ENCODE data around the gene HDAC4.

Gene HDAC4

DNA sequence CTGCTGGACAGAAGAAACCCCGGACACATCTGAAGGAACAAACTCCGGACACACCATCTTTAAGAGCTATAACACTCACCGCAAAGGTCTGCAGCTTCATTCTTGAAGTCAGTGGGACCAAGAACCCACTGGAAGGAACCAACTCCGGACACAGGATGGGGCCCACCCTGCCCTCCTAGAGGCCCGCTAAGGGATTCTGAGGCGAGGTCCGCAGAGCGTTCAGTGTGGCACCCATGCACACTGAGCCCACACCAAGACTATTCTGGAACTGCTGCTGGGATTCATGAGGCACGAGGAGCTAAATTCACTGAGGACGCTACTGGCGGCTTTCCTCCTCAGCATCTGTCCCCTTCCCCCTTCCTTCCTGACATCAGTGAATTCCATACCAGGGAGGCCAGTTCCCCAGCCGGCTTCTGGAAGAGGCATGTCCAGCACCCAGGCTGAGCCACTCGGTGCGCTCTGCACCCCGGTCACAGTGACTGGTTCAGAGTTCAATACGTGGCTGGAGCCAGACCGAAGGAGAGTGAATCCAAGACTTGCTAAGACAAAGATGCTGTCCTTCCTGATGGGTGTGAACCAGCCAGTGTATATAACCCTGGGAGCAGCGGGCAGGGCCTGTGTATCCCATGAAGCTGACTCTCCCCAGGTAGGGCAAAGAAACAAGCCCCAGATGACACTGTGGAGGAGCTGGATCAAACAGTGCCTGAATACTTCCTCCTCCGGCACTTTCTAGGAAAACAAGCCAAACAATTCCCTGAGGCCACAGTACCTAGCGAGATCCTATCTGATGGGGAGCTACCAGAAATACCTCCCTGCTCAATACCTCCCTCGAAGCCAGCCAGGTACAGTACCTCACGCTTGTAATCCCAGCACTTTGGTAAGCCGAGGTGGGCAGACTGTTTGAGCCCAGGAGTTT, 11.1 kb downstream of the HDAC4 start:
- H3K27me3 Mint-ChIP-seq = no peaks in the 10 kb centered on the region
- no peak overlapping the region for H3K27ac Mint-ChIP-seq
- DNase-seq (no peak), ATAC-seq (replicated peaks) (no peak)
- peaks cover 18% of the 10 kb centered on the region for H3K36me3 Mint-ChIP-seq (ENCODE audit: insufficient read depth)
- H3K4me1 Mint-ChIP-seq (ENCODE audit: low read depth in 2 of 2) = peaks cover 8% of the 10 kb centered on the region in 2 donors
- no peaks in the 10 kb centered on the region for H3K9me3 Mint-ChIP-seq
- H3K4me3 Mint-ChIP-seq = no peak overlapping the region

DNA sequence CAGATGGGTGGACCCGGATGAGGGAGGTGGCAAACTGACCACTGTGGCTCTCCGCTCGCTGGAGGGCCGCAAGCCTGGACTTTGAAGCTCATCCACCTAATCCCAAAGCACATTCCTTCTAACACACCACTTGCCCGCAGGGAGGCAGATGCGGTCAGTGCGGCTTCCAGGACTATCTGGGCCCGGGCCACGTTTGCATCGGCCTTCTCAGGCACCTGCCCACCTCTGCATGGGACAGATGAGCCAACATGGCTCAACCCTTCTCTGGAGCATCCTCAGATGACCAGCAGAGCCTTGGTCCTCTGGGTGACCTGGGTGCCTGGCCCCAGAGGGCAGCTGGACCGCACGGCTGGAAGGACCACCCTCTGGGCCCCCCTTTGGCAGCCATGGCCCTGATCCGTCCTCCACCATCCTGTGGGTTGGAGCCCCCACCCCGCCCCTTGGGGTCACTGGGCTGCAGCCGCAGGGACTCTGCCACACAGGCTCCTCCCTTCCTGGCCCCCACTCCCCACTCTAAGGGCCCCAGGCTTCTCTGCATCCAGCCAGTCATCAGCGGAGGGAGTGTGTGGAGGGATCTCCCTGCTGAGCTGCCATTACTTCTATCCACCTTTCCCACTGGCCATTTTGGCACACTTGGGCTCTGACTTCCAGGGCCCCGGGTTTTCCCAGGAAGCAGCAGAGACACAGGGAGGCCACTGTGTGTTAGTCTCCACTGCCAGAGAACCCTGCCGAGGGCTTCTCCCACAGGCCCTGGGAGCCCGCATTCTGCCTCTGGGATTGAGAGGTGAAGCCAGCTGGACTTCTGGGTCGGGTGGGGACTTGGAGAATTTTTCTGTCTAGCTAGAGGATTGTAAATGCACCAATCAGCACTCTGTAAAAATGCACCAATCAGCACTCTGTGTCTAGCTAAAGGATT, 12.3 kb downstream of the HDAC4 start:
- Mint-ChIP-seq H3K36me3 (ENCODE audit: insufficient read depth) (peaks cover 21% of the 10 kb centered on the region), H3K27me3 (no peaks in the 10 kb centered on the region), H3K4me3 (no peak overlapping the region), H3K9me3 (no peaks in the 10 kb centered on the region), H3K4me1 (ENCODE audit: low read depth in 2 of 2) (peaks cover 0 to 8% of the 10 kb centered on the region in 2 donors), H3K27ac (no peak overlapping the region)
- DNase-seq = no peak
- no peak for ATAC-seq (replicated peaks)

- Mint-ChIP-seq H3K27ac (no peak overlapping the region), H3K4me3 (no peak overlapping the region), H3K4me1 (ENCODE audit: low read depth in 2 of 2) (peaks cover 0 to 9% of the 10 kb centered on the region in 2 donors), H3K27me3 (no peaks in the 10 kb centered on the region), H3K36me3 (ENCODE audit: insufficient read depth) (peaks cover 21% of the 10 kb centered on the region), H3K9me3 (no peaks in the 10 kb centered on the region)
- DNase-seq (no peak), ATAC-seq (replicated peaks) (no peak)
These were observed 13.0 kb downstream of the HDAC4 start for GRCh38 chr2:239387811-239388210.

DNA sequence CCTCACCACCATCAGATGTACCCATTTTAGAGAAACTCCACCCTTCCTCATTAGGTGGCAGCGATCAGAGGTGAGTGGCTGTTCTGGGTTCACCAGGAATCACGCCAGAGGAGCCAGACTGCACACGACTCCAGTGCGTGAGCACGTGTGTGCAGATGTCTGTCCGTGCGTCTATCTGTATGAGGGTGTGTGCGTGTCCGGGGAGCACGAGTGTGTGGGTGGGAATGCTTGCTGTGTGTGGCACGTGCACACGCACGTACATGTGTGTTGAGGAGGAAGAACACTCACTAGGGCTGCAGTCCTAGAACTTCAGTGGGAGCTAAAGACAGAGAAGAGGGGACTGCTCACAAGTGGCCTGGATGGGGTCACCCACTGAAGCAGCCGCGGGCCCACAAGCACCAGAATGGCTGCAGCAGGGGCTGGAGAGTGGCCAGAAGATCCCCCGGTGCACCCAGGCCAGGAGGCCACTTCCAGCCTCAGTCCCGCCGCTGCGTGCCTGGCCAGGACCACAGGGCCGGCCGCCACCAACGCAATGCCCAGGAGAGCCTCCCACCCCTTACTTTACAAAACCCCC, 13.9 kb downstream of the HDAC4 start:
- DNase-seq (no peak), ATAC-seq (replicated peaks) (no peak)
- Mint-ChIP-seq H3K27ac (no peak overlapping the region), H3K36me3 (ENCODE audit: insufficient read depth) (peaks cover 21% of the 10 kb centered on the region), H3K27me3 (no peaks in the 10 kb centered on the region), H3K4me1 (ENCODE audit: low read depth in 2 of 2) (peaks cover under 1 to 10% of the 10 kb centered on the region in 2 donors), H3K9me3 (no peaks in the 10 kb centered on the region), H3K4me3 (no peak overlapping the region)

GRCh38 chr2:239386001-239386670, 14.7 kb downstream of the HDAC4 start:
- Mint-ChIP-seq H3K4me3 (no peak overlapping the region), H3K4me1 (ENCODE audit: low read depth in 2 of 2) (peaks cover 7 to 18% of the 10 kb centered on the region in 2 donors), H3K36me3 (ENCODE audit: insufficient read depth) (peaks cover 23% of the 10 kb centered on the region), H3K27me3 (no peaks in the 10 kb centered on the region), H3K27ac (no peak overlapping the region), H3K9me3 (no peaks in the 10 kb centered on the region)
- ATAC-seq (replicated peaks) (no peak), DNase-seq (no peak)

GRCh38 chr2:239385096-239386000, 15.5 kb downstream of the HDAC4 start:
- DNase-seq (no peak), ATAC-seq (replicated peaks) (no peak)
- H3K4me1 Mint-ChIP-seq (ENCODE audit: low read depth in 2 of 2) = peaks cover 15 to 21% of the 10 kb centered on the region in 2 donors
- peak overlapping the region in 1 of 2 donors; percentile 83 for H3K27ac Mint-ChIP-seq
- H3K36me3 Mint-ChIP-seq (ENCODE audit: insufficient read depth) = peaks cover 31% of the 10 kb centered on the region
- no peaks in the 10 kb centered on the region for H3K27me3 Mint-ChIP-seq
- H3K9me3 Mint-ChIP-seq = no peaks in the 10 kb centered on the region
- no peak overlapping the region for H3K4me3 Mint-ChIP-seq

GRCh38 chr2:239383759-239384156, 17.1 kb downstream of the HDAC4 start:
- no peaks in the 10 kb centered on the region for H3K9me3 Mint-ChIP-seq
- H3K4me1 Mint-ChIP-seq (ENCODE audit: low read depth in 2 of 2) = peaks cover 22 to 30% of the 10 kb centered on the region in 2 donors
- peak overlapping the region in 1 of 2 donors; percentile 50 for H3K27ac Mint-ChIP-seq
- H3K4me3 Mint-ChIP-seq = no peak overlapping the region
- ATAC-seq (replicated peaks) (no peak), DNase-seq (no peak)
- H3K27me3 Mint-ChIP-seq = no peaks in the 10 kb centered on the region
- peaks cover 36% of the 10 kb centered on the region for H3K36me3 Mint-ChIP-seq (ENCODE audit: insufficient read depth)

- Mint-ChIP-seq H3K36me3 (ENCODE audit: insufficient read depth) (peaks cover 33% of the 10 kb centered on the region), H3K27ac (peak overlapping the region; percentile 49 to 50), H3K9me3 (no peaks in the 10 kb centered on the region), H3K4me1 (ENCODE audit: low read depth in 2 of 2) (peaks cover 22 to 30% of the 10 kb centered on the region in 2 donors), H3K4me3 (no peak overlapping the region), H3K27me3 (no peaks in the 10 kb centered on the region)
- ATAC-seq (replicated peaks) (no peak), DNase-seq (no peak)
These were observed 17.6 kb downstream of the HDAC4 start for GRCh38 chr2:239383036-239383758.

GRCh38 chr2:239382384-239382880, 18.4 kb downstream of the HDAC4 start:
- Mint-ChIP-seq H3K9me3 (no peaks in the 10 kb centered on the region), H3K4me1 (ENCODE audit: low read depth in 2 of 2) (peaks cover 22 to 32% of the 10 kb centered on the region in 2 donors), H3K36me3 (ENCODE audit: insufficient read depth) (peaks cover 32% of the 10 kb centered on the region), H3K4me3 (peak overlapping the region in 1 of 2 donors; percentile 33), H3K27me3 (no peaks in the 10 kb centered on the region), H3K27ac (peak overlapping the region in 1 of 2 donors; percentile 49)
- no peak for DNase-seq
- no peak for ATAC-seq (replicated peaks)

GRCh38 chr2:239381709-239382134, 19.1 kb downstream of the HDAC4 start:
- ATAC-seq (replicated peaks) (peak; percentile 18), DNase-seq (no peak)
- peak overlapping the region; percentile 84 to 86 for H3K4me3 Mint-ChIP-seq
- no peaks in the 10 kb centered on the region for H3K9me3 Mint-ChIP-seq
- peaks cover 32% of the 10 kb centered on the region for H3K36me3 Mint-ChIP-seq (ENCODE audit: insufficient read depth)
- H3K27ac Mint-ChIP-seq = peak overlapping the region in 1 of 2 donors; percentile 95
- no peaks in the 10 kb centered on the region for H3K27me3 Mint-ChIP-seq
- peaks cover 22 to 30% of the 10 kb centered on the region in 2 donors for H3K4me1 Mint-ChIP-seq (ENCODE audit: low read depth in 2 of 2)

- Mint-ChIP-seq H3K27ac (peak overlapping the region; percentile 92 to 95), H3K4me1 (ENCODE audit: low read depth in 2 of 2) (peaks cover 22 to 28% of the 10 kb centered on the region in 2 donors), H3K9me3 (no peaks in the 10 kb centered on the region), H3K27me3 (no peaks in the 10 kb centered on the region), H3K36me3 (ENCODE audit: insufficient read depth) (peaks cover 29% of the 10 kb centered on the region), H3K4me3 (peak overlapping the region; percentile 84 to 86)
- ATAC-seq (replicated peaks) (peak; percentile 93), DNase-seq (peak; percentile 44 to 56 (median 54))
These were observed 19.8 kb downstream of the HDAC4 start for GRCh38 chr2:239380831-239381708.
